ENCODE data around the gene SLC16A5. TPM values are rescaled to one million over a fixed set of nuclear protein-coding genes. Genes with fewer than 3 reads are reported as not detected.

The SLC16A5 gene
- total RNA-seq, 1 experiment from 2014 or later = 33.8 TPM

DNA sequence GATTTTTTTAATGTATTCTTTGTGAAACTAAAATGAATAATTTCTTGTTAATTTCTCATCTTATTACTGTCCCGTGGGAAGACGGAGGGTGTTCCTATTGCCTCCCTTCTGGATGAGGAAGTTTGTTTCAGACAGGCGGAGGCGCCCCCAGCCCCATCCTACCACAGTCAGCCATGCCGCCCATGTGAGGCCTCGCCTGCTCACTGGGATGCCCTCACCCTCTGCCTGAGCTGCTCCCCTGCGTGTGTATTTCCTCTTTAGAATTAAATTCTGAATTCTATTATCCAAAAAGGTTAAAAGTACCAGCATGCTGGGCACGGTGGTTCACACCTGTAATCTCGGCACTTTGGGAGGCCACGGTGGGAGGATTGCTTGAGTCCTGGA, 26.7 kb upstream of the SLC16A5 start:
- Histone ChIP-seq H3K4me3 (ENCODE audit: low read depth, low read length) (no peak overlapping the region), H3K36me3 (ENCODE audit: control insufficient read depth, insufficient read depth, low read length) (peaks cover 5% of the 10 kb centered on the region), H3K27me3 (replicated peaks; ENCODE audit: control insufficient read depth, insufficient read depth, low read length) (no peaks in the 10 kb centered on the region), H3K9me3 (no peaks in the 10 kb centered on the region), H3K4me1 (0 out of 2 replicates have a peak, but pooled peaks cover 9% of the 10 kb centered on the region)
- H3K36me3 Mint-ChIP-seq (ENCODE audit: insufficient read depth, unreplicated experiment) = peaks cover 65% of the 10 kb centered on the region
- TF ChIP-seq, protein P1, sequence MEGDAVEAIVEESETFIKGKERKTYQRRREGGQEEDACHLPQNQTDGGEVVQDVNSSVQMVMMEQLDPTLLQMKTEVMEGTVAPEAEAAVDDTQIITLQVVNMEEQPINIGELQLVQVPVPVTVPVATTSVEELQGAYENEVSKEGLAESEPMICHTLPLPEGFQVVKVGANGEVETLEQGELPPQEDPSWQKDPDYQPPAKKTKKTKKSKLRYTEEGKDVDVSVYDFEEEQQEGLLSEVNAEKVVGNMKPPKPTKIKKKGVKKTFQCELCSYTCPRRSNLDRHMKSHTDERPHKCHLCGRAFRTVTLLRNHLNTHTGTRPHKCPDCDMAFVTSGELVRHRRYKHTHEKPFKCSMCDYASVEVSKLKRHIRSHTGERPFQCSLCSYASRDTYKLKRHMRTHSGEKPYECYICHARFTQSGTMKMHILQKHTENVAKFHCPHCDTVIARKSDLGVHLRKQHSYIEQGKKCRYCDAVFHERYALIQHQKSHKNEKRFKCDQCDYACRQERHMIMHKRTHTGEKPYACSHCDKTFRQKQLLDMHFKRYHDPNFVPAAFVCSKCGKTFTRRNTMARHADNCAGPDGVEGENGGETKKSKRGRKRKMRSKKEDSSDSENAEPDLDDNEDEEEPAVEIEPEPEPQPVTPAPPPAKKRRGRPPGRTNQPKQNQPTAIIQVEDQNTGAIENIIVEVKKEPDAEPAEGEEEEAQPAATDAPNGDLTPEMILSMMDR (IDR thresholded peaks at IDR 0.05; ENCODE audit: insufficient read depth in 1 of 2, low read depth in 1 of 2, low read length in 1 of 2, severe bottlenecking in 1 of 2, unreplicated experiment in 1 of 2) = no peak
- DNase-seq = no peak
- ChIA-PET CTCF (interaction anchor here (0.5 to 2.6 kb wide), 4 partner anchors 49 to 794 kb away, joined by 4 to 31 read pairs (median 12); partner anchors contain the start of genes ARMC7 and WBP2), POLR2A (no interaction called here)
- no peak overlapping the region for H3K27ac Mint-ChIP-seq (ENCODE audit: unreplicated experiment)
- peaks cover 9% of the 10 kb centered on the region for H3K4me1 Mint-ChIP-seq (ENCODE audit: low read depth, unreplicated experiment)
- H3K9me3 Mint-ChIP-seq (ENCODE audit: unreplicated experiment) = no peaks in the 10 kb centered on the region
- H3K4me3 Mint-ChIP-seq (ENCODE audit: unreplicated experiment) = no peak overlapping the region
- intact Hi-C loops (cut with micrococcal nuclease; ENCODE audit: unreplicated experiment) = no loop called here
- no peaks in the 10 kb centered on the region for H3K27me3 Mint-ChIP-seq (ENCODE audit: insufficient read depth, unreplicated experiment)
- BruUV-seq (replicated peaks) = no TSS peak

DNA sequence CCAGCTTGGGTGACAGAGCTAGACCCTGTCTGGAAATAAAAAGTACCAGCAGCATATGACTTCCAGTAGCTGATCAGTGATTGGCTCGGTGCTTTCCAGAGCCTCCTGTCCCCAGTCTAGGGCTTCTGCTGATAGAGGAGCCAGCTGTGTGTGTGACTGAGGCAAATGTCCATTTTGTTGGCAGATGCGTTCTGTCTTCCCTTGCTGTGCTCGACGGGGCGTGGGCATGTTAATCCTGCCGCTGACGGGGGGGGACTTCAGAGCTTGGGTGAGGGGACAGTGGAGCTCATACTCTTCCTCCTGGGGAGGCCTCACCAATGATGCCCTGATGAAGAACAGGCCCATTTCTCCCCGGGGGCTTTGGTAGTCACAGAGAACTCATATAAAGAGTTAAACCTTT, 26.1 kb upstream of the SLC16A5 start:
- no peak for DNase-seq
- CTCF ChIA-PET = interaction anchor here (0.5 to 2.6 kb wide), 3 partner anchors 52 to 794 kb away, joined by 4 to 31 read pairs (median 7); partner anchors contain the start of gene WBP2

DNA sequence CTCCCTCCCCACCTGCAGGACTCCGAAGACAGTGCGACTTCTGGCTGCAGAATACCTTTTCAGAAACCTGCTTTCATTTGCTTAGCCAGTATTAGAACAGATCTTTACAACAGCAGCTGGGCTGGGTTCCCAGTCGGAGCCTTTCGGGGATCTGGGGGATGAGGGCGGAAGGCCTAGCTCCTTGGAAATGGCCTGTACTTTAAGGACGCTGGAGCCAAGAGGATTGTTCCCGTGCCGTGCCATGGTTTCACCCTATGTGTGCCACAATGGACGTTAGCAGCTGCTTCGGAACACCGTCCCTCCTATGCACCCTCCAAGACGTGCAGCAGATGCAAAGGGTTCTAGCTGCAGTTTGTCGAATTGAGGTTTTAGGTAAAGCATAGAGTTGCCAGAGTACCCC, 24.6 kb upstream of the SLC16A5 start:
- intact Hi-C loops (cut with micrococcal nuclease; ENCODE audit: unreplicated experiment) = no loop called here
- Histone ChIP-seq H3K27me3 (replicated peaks; ENCODE audit: control insufficient read depth, insufficient read depth, low read length) (no peaks in the 10 kb centered on the region), H3K9me3 (no peaks in the 10 kb centered on the region), H3K36me3 (ENCODE audit: control insufficient read depth, insufficient read depth, low read length) (peaks cover 5% of the 10 kb centered on the region), H3K4me1 (0 out of 2 replicates have a peak, but pooled peaks cover 5% of the 10 kb centered on the region), H3K4me3 (ENCODE audit: low read depth, low read length) (no peak overlapping the region)
- peaks cover 9% of the 10 kb centered on the region for H3K4me1 Mint-ChIP-seq (ENCODE audit: low read depth, unreplicated experiment)
- no peaks in the 10 kb centered on the region for H3K27me3 Mint-ChIP-seq (ENCODE audit: insufficient read depth, unreplicated experiment)
- no TSS peak for BruUV-seq (replicated peaks)
- CTCF ChIA-PET = interaction anchor here (1.3 kb wide), 1 partner anchor 9 kb away, joined by 3 read pairs; no protein-coding TSS in a partner anchor
- TF ChIP-seq, protein P1 (IDR thresholded peaks at IDR 0.05; ENCODE audit: insufficient read depth in 1 of 2, low read depth in 1 of 2, low read length in 1 of 2, severe bottlenecking in 1 of 2, unreplicated experiment in 1 of 2) = no peak
- H3K27ac Mint-ChIP-seq (ENCODE audit: unreplicated experiment) = no peak overlapping the region
- DNase-seq = no peak
- no peak overlapping the region for H3K4me3 Mint-ChIP-seq (ENCODE audit: unreplicated experiment)
- H3K9me3 Mint-ChIP-seq (ENCODE audit: unreplicated experiment) = no peaks in the 10 kb centered on the region
- POLR2A ChIA-PET = no interaction called here
- peaks cover 56% of the 10 kb centered on the region for H3K36me3 Mint-ChIP-seq (ENCODE audit: insufficient read depth, unreplicated experiment)

More for the DNA sequence above, 26.1 kb upstream of the SLC16A5 start:
- Mint-ChIP-seq H3K27me3 (ENCODE audit: insufficient read depth, unreplicated experiment) (no peaks in the 10 kb centered on the region), H3K9me3 (ENCODE audit: unreplicated experiment) (no peaks in the 10 kb centered on the region), H3K36me3 (ENCODE audit: insufficient read depth, unreplicated experiment) (peaks cover 67% of the 10 kb centered on the region), H3K4me1 (ENCODE audit: low read depth, unreplicated experiment) (peaks cover 9% of the 10 kb centered on the region), H3K4me3 (ENCODE audit: unreplicated experiment) (no peak overlapping the region), H3K27ac (ENCODE audit: unreplicated experiment) (no peak overlapping the region)
- Histone ChIP-seq H3K4me3 (ENCODE audit: low read depth, low read length) (no peak overlapping the region), H3K36me3 (ENCODE audit: control insufficient read depth, insufficient read depth, low read length) (peaks cover 5% of the 10 kb centered on the region), H3K9me3 (no peaks in the 10 kb centered on the region), H3K27me3 (replicated peaks; ENCODE audit: control insufficient read depth, insufficient read depth, low read length) (no peaks in the 10 kb centered on the region), H3K4me1 (0 out of 2 replicates have a peak, but pooled peaks cover 5% of the 10 kb centered on the region)
- no TSS peak for BruUV-seq (replicated peaks)
- POLR2A ChIA-PET = no interaction called here
- TF ChIP-seq, protein P1 (IDR thresholded peaks at IDR 0.05; ENCODE audit: insufficient read depth in 1 of 2, low read depth in 1 of 2, low read length in 1 of 2, severe bottlenecking in 1 of 2, unreplicated experiment in 1 of 2) = no peak
- intact Hi-C loops (cut with micrococcal nuclease; ENCODE audit: unreplicated experiment) = no loop called here

Measured in Caco-2 (cell line).